Sigmoid colon (tissue), 4 donors: Measurements from ENCODE around the gene RFX3.

Experiments used
- EP300 ChIP-seq, 4 donors: sonication (generic); formaldehyde crosslinking; IDR thresholded peaks; one replicate each; pipeline ENCODE4 v1.6.1; 2017; ENCODE audit warnings: antibody characterized with exemption in 4 of 4
- POLR2A ChIP-seq, 2 donors: fragments of 450-650 bp; IDR thresholded peaks; one replicate each; pipeline ENCODE4 v1.6.1; 2016; ENCODE audit warnings: antibody characterized with exemption in 2 of 2, mild to moderate bottlenecking in 2 of 2, moderate library complexity in 2 of 2
- POLR2AphosphoS5 ChIP-seq, 4 donors: sonication (generic); formaldehyde crosslinking; IDR thresholded peaks; one replicate each; pipeline ENCODE4 v1.6.1; 2017; ENCODE audit warnings: antibody characterized with exemption in 4 of 4
- TF ChIP-seq, protein P1 (sequence below), 4 experiments: fragments of 450-650 bp in 3 of 4; fragments of 200-600 bp in 1 of 4; IDR thresholded peaks; one replicate each; pipeline ENCODE4 v1.5.1; 2016 to 2019; ENCODE audit warnings: antibody characterized with exemption in 4 of 4, mild to moderate bottlenecking in 3 of 4, moderate library complexity in 2 of 4

GRCh38 chr9:3492214-3492613 lies 33.6 kb downstream of the RFX3 start:
- TF ChIP-seq, protein P1, sequence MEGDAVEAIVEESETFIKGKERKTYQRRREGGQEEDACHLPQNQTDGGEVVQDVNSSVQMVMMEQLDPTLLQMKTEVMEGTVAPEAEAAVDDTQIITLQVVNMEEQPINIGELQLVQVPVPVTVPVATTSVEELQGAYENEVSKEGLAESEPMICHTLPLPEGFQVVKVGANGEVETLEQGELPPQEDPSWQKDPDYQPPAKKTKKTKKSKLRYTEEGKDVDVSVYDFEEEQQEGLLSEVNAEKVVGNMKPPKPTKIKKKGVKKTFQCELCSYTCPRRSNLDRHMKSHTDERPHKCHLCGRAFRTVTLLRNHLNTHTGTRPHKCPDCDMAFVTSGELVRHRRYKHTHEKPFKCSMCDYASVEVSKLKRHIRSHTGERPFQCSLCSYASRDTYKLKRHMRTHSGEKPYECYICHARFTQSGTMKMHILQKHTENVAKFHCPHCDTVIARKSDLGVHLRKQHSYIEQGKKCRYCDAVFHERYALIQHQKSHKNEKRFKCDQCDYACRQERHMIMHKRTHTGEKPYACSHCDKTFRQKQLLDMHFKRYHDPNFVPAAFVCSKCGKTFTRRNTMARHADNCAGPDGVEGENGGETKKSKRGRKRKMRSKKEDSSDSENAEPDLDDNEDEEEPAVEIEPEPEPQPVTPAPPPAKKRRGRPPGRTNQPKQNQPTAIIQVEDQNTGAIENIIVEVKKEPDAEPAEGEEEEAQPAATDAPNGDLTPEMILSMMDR (IDR thresholded peaks at IDR 0.05) = no peak
- TF ChIP-seq POLR2A (IDR thresholded peaks at IDR 0.05) = no peak
- no peak for TF ChIP-seq POLR2AphosphoS5 (IDR thresholded peaks at IDR 0.05)
- TF ChIP-seq EP300 (IDR thresholded peaks at IDR 0.05) = no peak
